Activated B cell treated with CpG ODN at 0.5 μM for 24 hours (primary cell): ENCODE results near the gene CHIT1. TPM values are rescaled to one million over a fixed set of nuclear protein-coding genes. Genes with fewer than 3 reads are reported as not detected.

ENCODE experiments used
- ATAC-seq: fragments of 200-7000 bp; cut with Tn5 transposase; one replicate; pipeline ENCODE4 v1.10.0; 2021; ENCODE audit warnings: low read depth, mild to moderate bottlenecking, moderate library complexity
- CTCF ChIA-PET: fragments of 350-600 bp; sonication (Branson Sonifier 250); formaldehyde crosslinking; loops from one replicate; lab custom pipeline; 2021; ENCODE audit warnings: antibody characterized with exemption; lab: Charles Lee
- POLR2A ChIA-PET: fragments of 350-600 bp; sonication (Branson Sonifier 250); formaldehyde crosslinking; loops from one replicate; lab custom pipeline; 2021; ENCODE audit warnings: antibody characterized with exemption; lab: Charles Lee
- DNase-seq: peaks from one replicate; pipeline ENCODE4 v3.0.0; 2022
- H3K27ac Mint-ChIP-seq: one replicate; pipeline ENCODE4 v1.8.0; 2020; ENCODE audit warnings: mixed read lengths
- H3K27me3 Mint-ChIP-seq: one replicate; pipeline ENCODE4 v1.8.0; 2021; ENCODE audit warnings: mixed read lengths
- H3K36me3 Mint-ChIP-seq: one replicate; pipeline ENCODE4 v1.8.0; 2021; ENCODE audit warnings: low read depth, mixed read lengths
- H3K4me1 Mint-ChIP-seq: one replicate; pipeline ENCODE4 v1.8.0; 2021; ENCODE audit warnings: mixed read lengths
- H3K4me3 Mint-ChIP-seq: one replicate; pipeline ENCODE4 v1.8.0; 2020; ENCODE audit warnings: mild to moderate bottlenecking, mixed read lengths
- H3K9me3 Mint-ChIP-seq: one replicate; pipeline ENCODE4 v1.8.0; 2020; ENCODE audit warnings: mixed read lengths
- CTCF ChIP-seq: fragments of 200-600 bp; IDR thresholded peaks from one replicate; pipeline ENCODE4 v1.8.0; 2022; ENCODE audit warnings: antibody characterized with exemption, mild to moderate bottlenecking
- intact Hi-C: fragments of 100-400 bp; cut with micrococcal nuclease; formaldehyde crosslinking; loops from one replicate; pipeline ENCODE4 v1.15.1; 2024
- total RNA-seq: library from RNA; stranded (reverse); gene quantifications from 2 replicates; pipeline ENCODE4 v1.2.3, GENCODE V29; 2022

Gene CHIT1
- total RNA-seq, 1 donor from 2014 or later = 6.6 TPM

GRCh38 chr1:203270448-203270847 lies 41.0 kb upstream of the CHIT1 start:
- Mint-ChIP-seq H3K27me3 (no peaks in the 10 kb centered on the region), H3K9me3 (no peaks in the 10 kb centered on the region), H3K36me3 (no peaks in the 10 kb centered on the region), H3K27ac (no peak overlapping the region), H3K4me1 (peaks cover 66% of the 10 kb centered on the region), H3K4me3 (no peak overlapping the region)
- POLR2A ChIA-PET = interaction anchor here (0.8 to 31.2 kb wide), 5 partner anchors 41 to 210 kb away, joined by 3 to 1942 read pairs (median 5); partner anchors contain the start of gene BTG2
- CTCF ChIA-PET = interaction anchor here (0.6 to 11.3 kb wide), 10 partner anchors 17 to 432 kb away, joined by 3 to 525 read pairs (median 12); partner anchors contain the start of gene BTG2
- intact Hi-C loops = loop anchor here (5.0 kb wide), 1 partner anchor 112 kb away; no protein-coding TSS in a partner anchor
- TF ChIP-seq CTCF = no peak
- DNase-seq (no peak), ATAC-seq (no peak)

- Mint-ChIP-seq H3K4me3 (no peak overlapping the region), H3K4me1 (peaks cover 59% of the 10 kb centered on the region), H3K36me3 (no peaks in the 10 kb centered on the region), H3K27ac (no peak overlapping the region), H3K27me3 (no peaks in the 10 kb centered on the region), H3K9me3 (no peaks in the 10 kb centered on the region)
- ChIA-PET CTCF (interaction anchor here (0.6 to 11.3 kb wide), 19 partner anchors 17 to 923 kb away, joined by 3 to 525 read pairs (median 7); partner anchors contain the start of gene BTG2), POLR2A (interaction anchor here (0.7 to 31.2 kb wide), 5 partner anchors 42 to 243 kb away, joined by 3 to 1942 read pairs (median 4); partner anchors contain the start of genes BTG2 and PPFIA4)
- no peak for TF ChIP-seq CTCF
- ATAC-seq = no peak
- no peak for DNase-seq
- intact Hi-C loops = loop anchor here (1.0 to 5.0 kb wide), 4 partner anchors 113 to 358 kb away; partner anchors contain the start of gene ATP2B4
Observed at GRCh38 chr1:203269654-203270020, 40.2 kb upstream of the CHIT1 start.

GRCh38 chr1:203268901-203269653 lies 39.6 kb upstream of the CHIT1 start:
- Mint-ChIP-seq H3K27ac (no peak overlapping the region), H3K4me1 (peaks cover 54% of the 10 kb centered on the region), H3K27me3 (no peaks in the 10 kb centered on the region), H3K36me3 (no peaks in the 10 kb centered on the region), H3K9me3 (no peaks in the 10 kb centered on the region), H3K4me3 (no peak overlapping the region)
- ChIA-PET POLR2A (interaction anchor here (0.5 to 31.2 kb wide), 8 partner anchors 43 to 243 kb away, joined by 3 to 1942 read pairs (median 4); partner anchors contain the start of genes BTG2 and PPFIA4), CTCF (interaction anchor here (0.6 to 11.3 kb wide), 19 partner anchors 18 to 922 kb away, joined by 3 to 525 read pairs (median 7); partner anchors contain the start of gene BTG2)
- intact Hi-C loops = loop anchor here (1.0 to 5.0 kb wide), 3 partner anchors 172 to 358 kb away; partner anchors contain the start of gene ATP2B4
- DNase-seq (no peak), ATAC-seq (no peak)
- peak; percentile 62 for TF ChIP-seq CTCF

GRCh38 chr1:203267912-203268311 lies 38.4 kb upstream of the CHIT1 start:
- CTCF ChIA-PET = interaction anchor here (0.7 to 11.3 kb wide), 46 partner anchors 10 to 434 kb away, joined by 3 to 525 read pairs (median 5); partner anchors contain the start of gene BTG2
- H3K9me3 Mint-ChIP-seq = no peaks in the 10 kb centered on the region
- no peak for DNase-seq
- no peaks in the 10 kb centered on the region for H3K36me3 Mint-ChIP-seq
- intact Hi-C loops = loop anchor here (1.0 to 5.0 kb wide), 4 partner anchors 70 to 434 kb away; partner anchors contain the start of gene ATP2B4
- POLR2A ChIA-PET = interaction anchor here (0.9 to 31.2 kb wide), 6 partner anchors 44 to 497 kb away, joined by 3 to 1942 read pairs (median 5); partner anchors contain the start of genes BTG2, LAX1 and PPFIA4
- ATAC-seq = no peak
- no peaks in the 10 kb centered on the region for H3K27me3 Mint-ChIP-seq
- H3K27ac Mint-ChIP-seq = peak overlapping the region; percentile 87
- no peak for TF ChIP-seq CTCF
- H3K4me3 Mint-ChIP-seq = peak overlapping the region; percentile 94
- peaks cover 47% of the 10 kb centered on the region for H3K4me1 Mint-ChIP-seq
